ENCODE results near the gene GSTM1. TPM values are rescaled to one million over a fixed set of nuclear protein-coding genes. Genes with fewer than 3 reads are reported as not detected.
"Not testable (repeated sequence)": the region's sequence is repeated elsewhere in the genome, so short reads cannot be mapped to it uniquely, and the experiment has no call there.

GSTM1 gene
- total RNA-seq, 2 donors from 2014 or later, result not detected

GRCh38 chr1:109657970-109658369 lies 29.6 kb upstream of the GSTM1 start:
- intact Hi-C loops (cut with DNase I), result loop anchor here in 1 of 2 donors (5.0 kb wide), 1 partner anchor 81 kb away; no protein-coding TSS in a partner anchor
- no peak for DNase-seq (ENCODE audit: low spot score)

GRCh38 chr1:109658533-109659042 lies 29.0 kb upstream of the GSTM1 start:
- intact Hi-C loops (cut with DNase I), result loop anchor here in 1 of 2 donors (5.0 kb wide), 1 partner anchor 81 kb away; no protein-coding TSS in a partner anchor
- DNase-seq (ENCODE audit: low spot score), result no peak

- intact Hi-C loops (cut with DNase I), result loop anchor here in 1 of 2 donors (5.0 kb wide), 1 partner anchor 82 kb away; no protein-coding TSS in a partner anchor
- DNase-seq (ENCODE audit: low spot score), result no peak
These were observed 28.5 kb upstream of the GSTM1 start for GRCh38 chr1:109659145-109659544.

GRCh38 chr1:109659997-109660690 lies 27.5 kb upstream of the GSTM1 start:
- intact Hi-C loops (cut with DNase I), result loop anchor here in 1 of 2 donors (5.0 to 10.0 kb wide), 2 partner anchors 55 to 83 kb away; partner anchors contain the start of gene GSTM5
- no peak for DNase-seq (ENCODE audit: low spot score)

- intact Hi-C loops (cut with DNase I), result loop anchor here in 1 of 2 donors (10.0 kb wide), 1 partner anchor 54 kb away; the partner anchor contains the start of gene GSTM5
- not testable (repeated sequence) for DNase-seq (ENCODE audit: low spot score)
These were observed 27.0 kb upstream of the GSTM1 start for GRCh38 chr1:109660691-109661026.

- intact Hi-C loops (cut with DNase I), result loop anchor here in 1 of 2 donors (10.0 kb wide), 1 partner anchor 53 kb away; the partner anchor contains the start of gene GSTM5
These were observed 26.2 kb upstream of the GSTM1 start for GRCh38 chr1:109661391-109661790.

GRCh38 chr1:109664671-109665070 lies 22.9 kb upstream of the GSTM1 start:
- DNase-seq (ENCODE audit: low spot score), result no peak
- intact Hi-C loops (cut with DNase I), result loop anchor here in 1 of 2 donors (10.0 kb wide), 1 partner anchor 50 kb away; the partner anchor contains the start of gene GSTM5

More at GRCh38 chr1:109661391-109661790, 26.2 kb upstream of the GSTM1 start:
- DNase-seq (ENCODE audit: low spot score), result no peak

- peak; percentile 96 for DNase-seq (ENCODE audit: low spot score)
- intact Hi-C loops (cut with DNase I), result loop anchor here in 1 of 2 donors (10.0 kb wide), 1 partner anchor 47 kb away; the partner anchor contains the start of gene GSTM5
These were observed 20.0 kb upstream of the GSTM1 start, which contains the start of gene GSTM2 for GRCh38 chr1:109667452-109668122. GSTM2 (plus strand) TSS chr1:109668057; CDS start chr1:109668116, 59 bp downstream.

GRCh38 chr1:109668123-109668775 lies 19.4 kb upstream of the GSTM1 start:
- intact Hi-C loops (cut with DNase I), result loop anchor here in 1 of 2 donors (10.0 kb wide), 1 partner anchor 47 kb away; the partner anchor contains the start of gene GSTM5
- no peak for DNase-seq (ENCODE audit: low spot score)

GRCh38 chr1:109669246-109669948 lies 18.2 kb upstream of the GSTM1 start:
- no peak for DNase-seq (ENCODE audit: low spot score)
- intact Hi-C loops (cut with DNase I), result loop anchor here in 1 of 2 donors (10.0 kb wide), 1 partner anchor 45 kb away; the partner anchor contains the start of gene GSTM5

GRCh38 chr1:109669949-109670302 lies 17.7 kb upstream of the GSTM1 start:
- not testable (repeated sequence) for DNase-seq (ENCODE audit: low spot score)
- intact Hi-C loops (cut with DNase I), result loop anchor here in 1 of 2 donors (10.0 kb wide), 1 partner anchor 45 kb away; the partner anchor contains the start of gene GSTM5

GRCh38 chr1:109671067-109671466 lies 16.6 kb upstream of the GSTM1 start:
- DNase-seq (ENCODE audit: low spot score), result no peak
- intact Hi-C loops (cut with DNase I), result no loop called here

- intact Hi-C loops (cut with DNase I); DNase-seq (ENCODE audit: low spot score): not testable (repeated sequence)
These were observed 13.8 kb upstream of the GSTM1 start for GRCh38 chr1:109673861-109674260.

- DNase-seq (ENCODE audit: low spot score); intact Hi-C loops (cut with DNase I): not testable (repeated sequence)
These were observed 10.8 kb upstream of the GSTM1 start for GRCh38 chr1:109676683-109677381.

GRCh38 chr1:109677459-109677858 lies 10.2 kb upstream of the GSTM1 start:
- no peak for DNase-seq (ENCODE audit: low spot score)
- intact Hi-C loops (cut with DNase I), result no loop called here

GRCh38 chr1:109678637-109679036 lies 9.0 kb upstream of the GSTM1 start:
- DNase-seq (ENCODE audit: low spot score); intact Hi-C loops (cut with DNase I): not testable (repeated sequence)

GRCh38 chr1:109684777-109685176 lies 2.8 kb upstream of the GSTM1 start:
- DNase-seq (ENCODE audit: low spot score); intact Hi-C loops (cut with DNase I): not testable (repeated sequence)

- DNase-seq (ENCODE audit: low spot score); intact Hi-C loops (cut with DNase I): not testable (repeated sequence)
These were observed 2.2 kb upstream of the GSTM1 start for GRCh38 chr1:109685399-109685798.
